Gastroesophageal sphincter (tissue), 3 donors: ENCODE results near the gene MYADML2.

ENCODE experiments used
- CTCF ChIP-seq, 4 experiments: fragments of 200-600 bp in 2 of 4; fragments of 450-650 bp in 2 of 4; sonication (generic) in 1 of 4; IDR thresholded peaks; one replicate each; pipeline ENCODE4 v1.5.1; 2017 to 2019; ENCODE audit warnings: antibody characterized with exemption in 4 of 4, mild to moderate bottlenecking in 2 of 4, moderate library complexity in 2 of 4
- EP300 ChIP-seq: sonication (generic); formaldehyde crosslinking; IDR thresholded peaks from one replicate; pipeline ENCODE4 v1.6.1; 2017; ENCODE audit warnings: antibody characterized with exemption, mild to moderate bottlenecking
- POLR2A ChIP-seq, 2 donors: fragments of 450-650 bp; IDR thresholded peaks; one replicate each; pipeline ENCODE4 v1.6.1; 2017; ENCODE audit warnings: antibody characterized with exemption in 2 of 2, mild to moderate bottlenecking in 2 of 2, moderate library complexity in 1 of 2
- POLR2AphosphoS5 ChIP-seq: sonication (generic); formaldehyde crosslinking; IDR thresholded peaks from one replicate; pipeline ENCODE4 v1.6.1; 2017; ENCODE audit warnings: antibody characterized with exemption

DNA sequence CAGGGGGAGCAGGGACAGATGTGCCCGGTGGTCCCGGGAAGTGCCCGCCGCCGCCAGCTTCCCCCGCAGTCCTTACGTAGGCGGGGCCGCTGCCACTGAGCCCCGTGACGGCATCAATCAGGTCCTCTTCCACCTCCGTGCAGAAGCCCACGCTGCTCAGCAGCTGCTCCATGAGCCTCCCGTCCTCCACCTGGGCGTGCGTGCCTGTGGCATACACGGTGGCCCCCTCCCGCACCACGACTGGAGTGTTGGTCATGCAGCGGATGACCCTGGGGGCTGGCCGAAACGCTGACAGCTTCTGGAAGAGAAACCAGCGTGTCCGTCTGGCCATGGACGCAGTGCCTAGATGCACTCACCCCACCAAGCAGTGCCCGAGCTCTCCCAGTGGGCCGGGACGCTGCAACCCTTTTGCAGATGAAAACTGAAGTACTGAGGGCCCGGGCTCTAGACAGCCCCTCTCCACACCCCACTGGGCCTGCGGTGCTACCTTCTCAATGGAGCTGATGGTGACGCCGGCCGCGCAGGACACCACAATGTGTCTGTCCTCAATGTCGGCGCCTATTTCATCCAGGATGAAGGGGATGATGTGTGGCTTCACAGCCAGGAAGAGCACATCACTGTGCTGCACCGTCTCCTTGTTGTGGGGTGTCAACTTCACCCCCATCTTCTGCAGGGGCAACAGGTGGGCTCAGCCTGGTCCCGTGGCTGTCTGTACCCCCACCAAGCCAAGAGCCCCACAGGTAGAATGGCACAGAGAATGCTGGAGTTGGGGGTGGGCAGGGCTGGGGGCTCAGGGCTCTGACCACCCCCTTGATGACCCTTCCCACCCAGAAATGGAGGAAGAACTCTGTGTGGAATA, 12.0 kb downstream of the MYADML2 start:
- TF ChIP-seq EP300 (no peak), POLR2AphosphoS5 (no peak), POLR2A (IDR thresholded peaks at IDR 0.05) (no peak), CTCF (IDR thresholded peaks at IDR 0.05) (no peak)
